NCI-H748 (cell line): ENCODE data around the gene BCAP31.
"Not testable (repeated sequence)": the region's sequence is repeated elsewhere in the genome, so short reads cannot be mapped to it uniquely, and the experiment has no call there.

ENCODE experiments used
- DNase-seq: peaks from one replicate; lab custom pipeline; 2025; ENCODE audit not compliant: unreplicated experiment; lab: John Stamatoyannopoulos, UW

The BCAP31 gene

DNA sequence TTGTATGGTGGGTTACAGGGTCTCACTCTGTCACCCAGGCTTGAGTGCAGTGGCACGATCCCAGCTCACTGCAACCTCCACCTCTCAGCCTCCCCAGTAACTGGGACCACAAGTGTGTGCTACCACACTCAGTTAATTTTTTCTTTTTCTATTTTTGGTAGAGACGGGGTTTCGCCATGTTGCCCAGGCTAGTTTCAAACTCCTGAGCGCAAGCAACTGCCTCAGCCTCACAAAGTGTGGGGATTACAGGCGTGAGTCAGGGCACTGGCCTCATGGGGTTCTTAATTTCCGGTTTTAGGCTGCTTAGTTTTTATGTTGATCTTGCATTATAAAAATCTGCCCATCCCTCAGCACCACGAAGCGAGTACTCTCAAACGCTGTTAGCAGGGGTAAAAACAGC, 6.7 kb downstream of the BCAP31 start:
- no peak for DNase-seq

DNA sequence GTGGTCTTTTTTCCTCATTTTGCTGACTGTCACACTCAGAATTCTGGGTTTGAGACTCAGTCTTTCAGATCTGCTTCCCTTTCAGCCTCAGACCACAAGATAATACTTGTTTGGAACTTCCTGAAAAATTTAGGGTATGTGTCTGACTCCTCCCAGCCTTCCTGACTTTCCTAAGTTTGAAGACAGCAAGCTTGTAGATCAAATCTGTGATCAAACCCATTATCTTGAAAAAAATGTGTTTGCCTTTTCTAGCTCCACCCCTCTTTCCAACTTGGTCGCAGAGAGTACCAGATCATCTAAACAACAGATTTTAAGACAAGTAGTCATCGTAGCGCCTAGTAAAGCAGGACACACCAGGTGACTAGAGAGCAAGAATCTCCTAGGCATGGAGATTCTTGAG, 9.9 kb downstream of the BCAP31 start:
- DNase-seq, result no peak

DNA sequence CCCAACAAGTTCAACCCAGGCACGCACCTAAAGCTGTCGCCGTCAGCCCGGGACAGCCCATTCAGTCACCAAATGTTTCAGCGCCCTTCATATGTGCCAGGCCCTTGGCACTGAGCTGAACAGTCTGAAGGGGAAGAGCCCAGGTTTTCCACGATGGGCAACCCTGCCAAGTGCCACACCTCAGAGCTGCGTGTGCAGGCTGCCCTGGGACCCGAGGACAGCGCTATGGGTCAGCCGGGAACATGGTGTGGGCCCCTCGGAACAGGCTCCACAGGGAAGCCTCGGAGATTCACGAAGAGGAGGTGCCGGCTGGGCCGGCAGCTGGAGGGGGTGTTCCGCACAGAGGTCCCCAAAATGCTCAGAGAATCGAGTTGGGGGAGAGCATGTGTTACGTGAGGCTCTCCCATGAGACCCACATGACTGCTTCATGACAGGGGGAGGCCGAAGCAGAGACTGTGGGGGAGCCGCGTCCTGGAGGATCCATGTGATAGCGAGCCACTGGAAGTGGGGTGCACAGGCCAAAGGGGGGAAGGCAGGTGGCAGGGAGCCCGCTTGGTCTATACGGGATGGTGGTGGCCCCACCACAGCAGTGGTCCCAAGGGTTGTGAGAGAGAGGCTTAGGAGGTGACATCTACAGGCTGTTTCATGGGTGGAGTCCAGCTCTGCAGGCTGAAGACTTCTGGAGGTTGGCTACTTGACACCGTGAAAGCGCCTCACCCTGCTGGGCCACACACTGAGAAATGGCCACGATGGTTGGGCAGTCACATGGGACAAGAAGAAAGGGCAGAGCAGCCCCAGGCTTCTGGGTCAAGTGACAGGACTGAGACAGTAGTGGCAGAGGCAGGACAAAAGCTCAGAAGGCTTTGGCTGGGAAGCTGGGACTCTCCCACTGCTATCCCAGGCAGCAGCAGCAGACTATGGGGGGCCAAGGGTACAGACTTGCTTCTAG, 14.2 kb downstream of the BCAP31 start:
- DNase-seq, result no peak

DNA sequence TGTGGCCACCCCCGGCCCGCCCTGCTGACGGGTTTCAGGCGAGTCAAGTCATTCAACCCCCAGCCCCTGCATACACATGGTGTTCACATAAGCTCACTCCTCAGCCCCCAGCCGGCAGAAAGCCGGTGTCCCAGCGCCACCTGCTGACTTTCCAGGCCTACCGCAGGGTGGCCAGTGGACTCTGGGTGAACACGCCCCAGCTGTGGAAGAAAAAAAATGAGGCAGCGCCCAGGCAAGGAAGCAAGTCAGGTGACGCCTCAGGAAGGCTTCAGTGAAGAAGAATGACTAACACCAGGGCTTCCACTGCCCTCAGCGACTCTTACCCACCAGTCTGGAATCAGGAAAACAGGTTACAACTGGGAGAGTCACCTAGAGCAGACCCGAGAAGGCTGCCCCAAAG, 15.8 kb downstream of the BCAP31 start:
- DNase-seq, result peak; percentile 28

DNA sequence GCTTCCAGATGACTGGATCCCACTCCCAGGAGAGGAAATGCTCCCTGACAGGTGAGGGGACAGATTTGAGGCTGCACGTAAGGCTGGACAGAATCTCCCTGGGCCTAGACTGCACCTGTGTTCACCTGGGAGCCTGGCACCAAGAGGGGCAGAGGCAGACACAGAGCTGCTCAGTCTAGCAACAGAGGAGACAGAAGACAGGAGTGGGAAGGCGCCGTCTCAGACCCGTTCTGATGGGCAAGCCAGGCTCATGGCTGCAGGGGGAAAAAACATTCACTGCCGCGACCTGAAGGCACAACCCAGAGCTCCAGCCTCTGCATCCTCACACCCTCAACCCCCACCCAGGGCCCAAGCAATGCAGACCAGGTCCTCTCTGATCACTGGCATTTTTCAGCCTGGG, 16.8 kb downstream of the BCAP31 start:
- no peak for DNase-seq

DNA sequence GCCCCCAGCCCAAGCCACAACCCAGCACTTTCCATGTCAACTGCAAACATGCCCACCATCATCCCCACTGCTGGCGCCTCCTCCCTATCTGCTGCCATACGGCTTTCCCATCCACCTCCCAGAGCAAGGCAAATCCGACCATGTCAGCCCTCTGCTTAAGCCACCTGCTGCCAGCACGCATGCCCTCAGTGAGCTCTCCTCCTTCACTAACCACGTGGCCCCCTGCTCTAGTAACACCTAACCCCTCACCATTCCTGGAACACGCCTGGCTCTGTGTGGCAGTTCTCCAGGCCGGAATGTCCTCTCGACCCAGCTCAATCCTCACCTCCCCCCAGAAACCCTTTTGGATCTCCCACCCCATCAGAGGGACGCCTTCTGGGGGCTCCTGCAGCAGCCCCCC, 17.4 kb downstream of the BCAP31 start:
- DNase-seq, result no peak

DNA sequence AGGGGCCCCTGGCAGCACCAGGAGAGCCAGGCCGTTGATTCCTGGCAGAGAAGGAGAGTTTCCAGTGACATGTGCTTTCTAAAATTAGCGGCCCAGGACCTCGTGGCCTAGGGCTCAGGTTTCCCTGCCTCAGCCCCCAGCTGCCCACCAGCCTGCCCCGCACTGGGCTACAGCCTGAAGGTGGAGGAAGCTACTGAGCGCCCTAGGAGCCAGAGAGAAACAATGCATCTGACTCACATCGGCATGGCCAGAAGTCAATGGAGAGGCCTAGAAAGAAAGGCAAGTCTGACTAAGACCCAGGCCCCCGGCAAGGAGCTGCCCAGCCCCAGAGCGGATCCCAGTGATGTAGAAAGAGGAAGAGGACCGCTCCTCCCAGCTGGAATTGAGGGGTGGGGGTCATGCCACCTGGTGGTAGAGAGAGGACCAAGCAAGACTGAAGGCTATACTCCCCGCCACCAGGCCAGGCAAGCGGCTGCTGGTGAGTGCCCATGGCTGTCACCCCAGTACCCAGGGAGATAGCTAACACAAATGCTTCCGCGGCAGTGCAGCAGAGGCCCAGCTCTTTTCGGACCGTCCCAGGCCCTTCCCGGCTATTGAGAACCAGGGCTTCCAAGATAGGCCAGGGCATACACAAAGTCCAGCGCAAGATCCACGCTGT, 18.7 kb downstream of the BCAP31 start:
- DNase-seq, result not testable (repeated sequence)

DNA sequence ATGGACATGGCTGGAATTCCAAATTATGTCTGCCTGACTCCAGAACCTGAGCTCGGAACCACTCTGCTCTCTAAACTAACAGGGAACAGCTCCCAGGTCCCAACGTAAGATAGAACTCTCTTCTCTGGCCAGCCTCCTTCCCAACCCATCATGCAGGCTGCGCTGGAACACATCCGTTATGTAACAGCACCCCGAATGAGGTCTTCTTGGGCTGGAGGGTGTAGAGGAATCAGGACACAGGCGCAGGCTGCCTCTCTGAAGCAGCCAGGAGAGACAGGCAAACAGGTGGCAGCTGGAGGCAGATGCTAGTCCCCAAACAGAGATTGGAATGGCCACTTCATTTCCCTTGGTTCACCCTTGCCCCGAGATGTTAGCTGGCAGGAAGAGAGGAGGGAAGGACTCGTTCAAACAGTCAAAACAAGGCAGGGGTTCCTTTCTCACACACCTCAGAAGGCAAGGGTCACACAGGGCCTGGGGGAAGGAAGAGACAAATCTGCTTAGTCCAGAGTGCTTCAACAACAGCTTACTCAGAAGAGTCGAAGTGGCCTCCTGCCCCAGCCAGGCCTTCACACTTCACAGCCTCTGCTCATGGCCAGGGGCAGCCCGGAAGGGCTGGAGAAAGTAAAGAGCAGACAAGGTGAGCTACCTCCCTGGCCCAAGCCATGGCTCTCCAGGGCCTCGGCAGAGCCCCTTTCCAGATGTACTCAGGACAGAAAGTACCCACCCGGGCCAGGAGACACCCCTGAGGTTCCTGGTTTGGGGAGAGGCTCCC, 19.4 kb downstream of the BCAP31 start:
- DNase-seq, result not testable (repeated sequence)

DNA sequence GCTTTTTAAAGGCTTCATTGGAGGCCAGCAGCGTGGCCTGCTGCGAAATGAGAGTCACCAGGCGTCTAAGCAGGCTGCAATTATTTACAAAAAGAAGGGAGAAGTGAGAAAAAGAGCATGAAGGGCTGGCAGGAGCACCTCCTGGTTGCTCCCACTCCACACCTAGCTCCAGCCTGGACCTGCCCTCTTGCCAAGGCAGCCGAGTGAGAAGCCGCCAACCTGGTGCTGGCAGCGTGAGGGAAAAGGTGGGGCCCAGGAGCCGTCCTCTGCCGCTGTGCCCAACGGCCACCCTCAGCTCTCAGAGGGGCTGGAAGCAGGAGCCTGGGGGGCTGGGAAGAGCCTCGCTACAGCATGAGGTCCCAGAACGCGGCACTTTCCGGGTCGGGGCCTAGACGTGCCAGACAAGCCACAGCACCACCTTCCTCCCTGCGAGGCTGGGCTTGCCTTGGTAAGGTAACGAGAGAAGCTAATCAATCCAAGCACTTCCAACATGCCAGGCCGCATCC, 20.1 kb downstream of the BCAP31 start:
- DNase-seq, result no peak

DNA sequence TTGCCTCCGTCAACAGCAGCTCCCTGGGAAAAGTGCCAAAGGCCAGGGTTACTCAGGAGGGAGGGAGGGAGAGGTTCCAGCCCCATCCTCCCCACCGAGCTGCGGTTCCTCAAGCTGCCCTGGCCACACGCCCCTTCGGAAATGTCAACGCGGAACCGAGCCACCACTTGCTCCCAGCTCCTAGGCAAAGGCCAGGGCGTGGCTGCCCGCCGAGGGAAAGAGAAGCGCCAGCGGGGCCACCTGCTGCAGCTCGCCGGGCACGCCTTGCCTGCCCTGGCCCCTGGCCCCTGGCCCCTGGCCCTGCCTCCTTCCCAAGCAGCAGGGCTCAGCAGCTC, 21.2 kb downstream of the BCAP31 start:
- DNase-seq, result no peak

DNA sequence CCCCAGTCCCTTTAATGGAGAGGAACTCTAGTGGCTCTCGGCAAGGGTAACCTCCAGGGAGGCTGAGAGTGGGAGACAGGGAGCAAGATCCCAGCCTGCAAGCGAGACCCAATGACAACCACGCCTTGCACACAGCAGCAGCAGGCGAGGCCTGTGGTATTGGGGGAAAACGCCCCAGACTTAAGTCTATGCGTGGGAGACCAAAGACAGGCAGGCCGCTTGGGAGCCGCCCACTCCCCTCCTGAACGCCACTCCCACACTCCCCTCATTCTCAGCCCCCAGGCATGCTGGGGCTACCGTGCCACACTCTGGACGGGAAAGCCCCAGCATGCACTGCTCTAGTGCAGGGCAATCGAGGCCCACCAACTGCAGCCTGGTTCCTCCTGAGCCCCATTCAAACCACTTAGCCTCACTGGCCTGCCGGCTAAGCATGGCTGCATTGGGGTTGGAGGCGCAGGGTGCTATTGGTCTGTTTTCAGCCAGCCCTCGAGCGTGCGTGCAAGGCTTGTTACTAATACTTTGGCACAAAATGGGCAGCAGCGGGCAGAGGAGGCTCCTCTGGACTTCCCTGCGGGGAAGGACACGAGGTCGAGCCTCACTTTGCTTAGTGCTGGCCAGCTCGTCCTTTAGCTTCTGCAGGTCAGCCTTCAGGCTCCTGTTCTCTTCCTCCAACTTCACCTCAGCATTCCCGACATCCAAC, 21.7 kb downstream of the BCAP31 start:
- DNase-seq, result no peak

DNA sequence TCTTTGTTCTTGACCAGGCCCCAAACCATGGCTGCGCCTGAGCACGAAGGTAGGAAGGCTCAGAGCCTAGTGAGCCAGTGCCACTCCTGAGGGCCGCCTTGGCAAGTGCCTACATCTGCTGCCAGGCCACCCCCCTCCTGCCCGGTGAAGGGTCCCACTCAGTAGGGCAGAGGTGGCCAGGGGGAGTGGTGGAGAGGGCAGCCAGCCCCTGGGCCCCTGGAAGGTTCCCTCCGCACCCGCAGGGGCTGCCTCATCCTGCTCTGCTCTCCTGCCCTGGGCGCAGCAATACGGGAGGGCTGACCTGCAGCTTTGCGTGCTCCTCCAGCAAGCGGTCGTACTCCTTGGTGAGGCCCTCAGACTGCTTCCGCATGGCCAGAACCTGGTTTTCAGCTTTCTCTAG, 22.5 kb downstream of the BCAP31 start:
- DNase-seq, result no peak

DNA sequence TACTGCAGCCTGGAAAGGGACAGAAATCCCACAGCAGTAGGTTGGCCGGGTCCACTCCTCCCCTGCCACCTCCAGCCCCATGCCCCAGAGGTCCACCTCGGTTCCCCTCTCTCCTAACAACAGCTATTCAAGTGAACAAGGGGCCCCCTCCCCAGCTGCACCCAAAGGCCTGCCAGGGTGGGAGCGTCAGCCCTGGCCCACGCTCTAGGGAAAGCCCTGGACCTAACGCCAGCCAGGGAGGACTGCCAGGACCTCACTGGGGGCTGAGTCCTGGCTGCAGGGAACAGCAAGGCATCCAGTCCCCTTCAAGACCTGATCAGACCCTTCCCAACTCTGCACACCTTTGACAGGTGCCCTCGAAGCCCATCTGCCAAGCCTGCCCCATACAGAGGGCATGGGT, 23.2 kb downstream of the BCAP31 start:
- no peak for DNase-seq

DNA sequence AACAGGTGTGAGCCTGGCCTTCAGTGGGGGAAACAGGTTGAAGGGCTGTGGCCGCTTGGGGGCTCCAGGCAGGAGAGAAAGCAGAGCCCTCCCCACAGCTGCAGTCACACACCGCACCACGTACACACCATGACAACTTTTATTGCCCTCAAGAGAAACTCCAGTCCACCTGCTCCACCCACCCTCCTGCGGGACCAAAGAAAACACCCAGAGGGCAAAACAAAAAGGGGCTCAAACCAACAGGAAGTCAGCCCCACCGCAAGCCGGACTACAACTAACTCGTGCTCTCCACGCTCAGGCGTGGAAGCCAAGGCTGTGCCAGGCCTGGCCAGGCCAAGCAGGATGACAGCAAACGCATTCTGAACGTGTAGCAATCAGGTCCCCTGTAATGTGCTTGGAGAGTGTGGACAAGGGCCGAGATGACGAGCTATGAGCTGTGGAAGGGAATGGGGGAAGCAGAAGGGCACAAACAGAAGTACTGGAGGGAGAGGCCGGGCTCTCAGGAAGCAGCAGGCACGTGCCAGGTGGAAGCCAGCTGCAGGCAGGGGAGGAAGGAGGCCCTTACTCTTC, 23.7 kb downstream of the BCAP31 start:
- DNase-seq, result no peak

DNA sequence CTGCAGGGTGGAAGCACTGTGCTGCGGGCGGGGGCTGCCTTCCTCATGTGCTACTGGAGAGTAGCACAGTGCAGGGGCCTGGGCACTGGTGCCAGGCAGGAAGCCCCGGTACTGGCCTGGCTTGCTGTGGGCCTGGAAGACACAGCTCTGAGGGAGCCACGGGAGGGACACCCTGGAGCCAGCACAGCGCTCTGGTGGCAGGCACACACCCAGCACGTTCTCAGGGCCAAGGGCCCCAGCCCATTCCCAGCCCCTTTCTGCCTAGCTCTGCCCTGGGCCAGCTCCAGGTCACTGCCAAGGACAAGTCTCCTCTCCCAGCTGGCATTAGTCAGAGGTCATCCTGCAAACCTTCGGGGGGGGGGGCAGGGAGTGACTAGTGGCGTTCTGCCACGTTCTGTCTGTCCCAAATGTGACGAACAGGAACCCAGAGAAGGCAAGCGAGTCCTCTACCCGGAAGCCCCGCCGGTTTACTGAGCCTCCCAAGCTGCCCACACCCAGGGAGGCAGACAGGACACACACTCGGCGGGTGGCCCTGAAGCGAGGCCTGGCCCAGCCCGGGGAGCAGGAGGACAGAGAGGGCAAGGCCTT, 24.3 kb downstream of the BCAP31 start:
- not testable (repeated sequence) for DNase-seq

DNA sequence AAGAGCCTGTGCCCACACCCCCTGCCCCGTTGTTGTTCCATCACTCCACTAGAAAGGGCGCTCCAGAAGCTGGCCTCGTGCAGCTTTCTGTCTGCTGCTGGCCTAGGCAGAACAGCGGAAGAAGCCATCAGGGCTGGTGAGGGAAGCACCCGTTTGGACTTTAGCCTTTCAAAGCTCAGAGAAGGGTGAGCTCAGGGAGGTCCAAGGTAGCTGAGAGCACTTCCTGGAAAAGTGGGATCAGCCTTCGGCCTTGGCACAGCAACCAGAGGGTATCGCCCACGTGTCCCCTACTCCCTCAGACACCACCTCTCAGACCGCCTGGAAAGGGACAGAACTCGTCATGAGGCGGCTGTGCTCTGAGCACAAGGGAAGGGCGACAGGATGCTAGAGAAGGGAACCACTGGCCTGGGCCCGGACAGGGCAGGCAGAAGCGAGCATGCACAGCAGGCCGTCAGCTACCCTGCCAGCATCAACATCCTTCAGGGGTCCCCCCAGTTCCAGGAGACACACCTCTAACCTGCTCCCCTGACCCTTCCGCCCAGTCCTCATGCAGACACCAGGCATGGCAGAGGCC, 24.9 kb downstream of the BCAP31 start:
- DNase-seq, result not testable (repeated sequence)

DNA sequence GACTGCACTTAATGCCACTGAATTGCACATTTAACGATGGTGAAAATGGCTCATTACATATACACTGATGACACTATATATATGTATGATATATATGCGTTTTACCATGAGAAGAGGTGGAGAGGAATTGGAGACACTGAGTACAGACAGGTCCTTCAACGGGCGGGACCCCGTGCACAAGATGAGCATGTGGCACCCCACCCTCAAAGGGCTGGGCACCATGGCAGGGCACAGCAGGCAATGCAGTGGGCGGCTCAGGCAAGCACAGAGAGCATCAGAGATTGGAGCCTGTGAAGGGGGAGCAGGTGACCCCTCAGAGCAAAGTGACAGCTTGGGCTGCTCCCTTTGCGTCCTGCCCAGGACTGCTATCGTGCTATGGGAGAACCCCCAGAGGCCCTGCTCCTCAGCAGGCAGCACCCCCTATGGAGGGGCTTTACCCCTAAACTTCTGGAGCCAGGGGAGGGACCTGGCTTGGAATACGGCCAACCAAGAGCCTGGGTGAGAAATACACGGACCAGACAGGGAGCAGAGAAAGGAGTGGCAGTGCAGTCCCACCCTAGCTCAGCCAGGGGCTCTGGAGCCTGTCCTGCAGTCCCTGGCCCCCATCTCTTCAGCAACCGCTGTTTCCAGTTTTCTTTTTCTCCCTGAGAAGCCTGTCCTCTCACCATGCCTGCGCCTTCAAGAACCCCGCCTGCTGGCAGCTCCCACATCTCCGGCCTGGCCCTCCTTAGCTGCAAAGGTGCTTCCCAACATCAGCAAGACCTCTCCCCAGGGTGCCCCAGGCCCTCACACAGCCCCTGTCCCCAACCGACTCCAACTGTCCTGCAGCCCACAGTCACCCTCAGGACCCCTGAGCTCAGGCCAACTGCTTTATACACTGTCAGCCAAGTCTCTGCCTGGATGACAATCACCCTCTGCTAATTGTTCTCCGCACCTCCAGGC, 26.0 kb downstream of the BCAP31 start:
- DNase-seq, result no peak

DNA sequence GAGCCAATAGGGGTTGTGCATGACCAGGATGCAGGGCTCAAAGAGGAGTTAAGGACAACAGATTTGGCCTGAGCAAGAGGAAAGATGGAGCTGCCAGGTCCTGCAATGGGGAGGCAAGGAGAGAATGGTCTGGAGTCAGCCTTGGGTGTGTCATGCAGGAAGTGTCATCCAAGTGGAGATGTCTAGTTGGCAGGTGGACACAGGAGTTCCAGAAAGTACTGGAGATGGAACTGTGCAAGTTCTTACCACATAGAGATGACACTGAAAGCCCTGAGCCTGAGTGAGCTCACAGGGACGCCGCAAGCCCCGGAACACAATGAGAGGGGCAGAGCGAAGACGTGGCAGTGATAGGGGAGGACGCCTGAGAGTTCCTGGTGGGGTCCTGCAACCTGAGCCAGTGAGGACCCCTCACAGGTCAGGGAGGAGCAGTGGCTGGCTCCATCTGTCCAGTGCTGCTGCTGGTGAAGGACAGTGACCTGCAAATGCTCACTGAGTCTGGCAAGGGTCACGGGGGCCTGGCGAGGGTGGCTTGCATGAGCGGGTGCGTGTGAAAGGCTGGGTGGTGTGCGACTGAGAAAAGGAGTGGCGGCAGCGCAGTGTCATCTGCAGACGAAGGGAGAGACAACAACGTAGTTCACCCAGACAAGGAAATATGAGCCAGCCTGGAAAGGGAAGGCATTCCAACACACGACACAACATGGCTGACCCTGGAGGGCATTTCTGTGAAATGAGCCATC, 27.0 kb downstream of the BCAP31 start:
- DNase-seq, result not testable (repeated sequence)
